H4 (cell line): ENCODE data around the gene P2RY4. TPM values are rescaled to one million over a fixed set of nuclear protein-coding genes. Genes with fewer than 3 reads are reported as not detected.
"Not testable (repeated sequence)": the region's sequence is repeated elsewhere in the genome, so short reads cannot be mapped to it uniquely, and the experiment has no call there.

Source experiments
- DNase-seq: peaks from one replicate; pipeline ENCODE4 v3.0.0-alpha.2; 2015; ENCODE audit warnings: low spot score
- total RNA-seq: library from RNA; depleted of rRNA; stranded (reverse); fragments of >200 nt; shearing (Covaris generic); gene quantifications from 2 replicates; pipeline ENCODE4 v1.2.3, GENCODE V29; 2014; rRNA removed

P2RY4 gene
- total RNA-seq, 1 experiment from 2014 or later: not detected

- no peak for DNase-seq
Measured at GRCh38 chrX:70244881-70245280, 15.1 kb downstream of the P2RY4 start.

- not testable (repeated sequence) for DNase-seq
Measured at GRCh38 chrX:70243601-70244000, 16.4 kb downstream of the P2RY4 start.

GRCh38 chrX:70241501-70241900 is 18.5 kb downstream of the P2RY4 start:
- DNase-seq: no peak

GRCh38 chrX:70240751-70241150 is 19.3 kb downstream of the P2RY4 start:
- DNase-seq: no peak

- DNase-seq: no peak
Measured at GRCh38 chrX:70234355-70234754, 25.6 kb downstream of the P2RY4 start, which contains the start of gene AWAT1. Gene AWAT1, plus strand, starts transcription at chrX:70234655. Its CDS starts 41 bp downstream, at chrX:70234696.

GRCh38 chrX:70231666-70232065 is 28.3 kb downstream of the P2RY4 start:
- peak; percentile 25 for DNase-seq

GRCh38 chrX:70226687-70227086 is 33.3 kb downstream of the P2RY4 start:
- no peak for DNase-seq

- DNase-seq: no peak
Measured at GRCh38 chrX:70226048-70226447, 34.0 kb downstream of the P2RY4 start.

- DNase-seq: no peak
Measured at GRCh38 chrX:70219938-70220764, 39.9 kb downstream of the P2RY4 start.

- not testable (repeated sequence) for DNase-seq
Measured at GRCh38 chrX:70209570-70209969, 50.4 kb downstream of the P2RY4 start.

GRCh38 chrX:70208479-70208878 is 51.5 kb downstream of the P2RY4 start:
- no peak for DNase-seq

Other genes starting within 250 kb of the P2RY4 start
- not detected in 2 replicates for gene AWAT2, start 210.3 kb downstream of the P2RY4 start, total RNA-seq
- gene OTUD6A, start 197.7 kb downstream of the P2RY4 start, total RNA-seq: not detected in 2 replicates
- 80.2 and 88.6 TPM in 2 replicates for gene IGBP1, start 126.8 kb downstream of the P2RY4 start, total RNA-seq
- not detected in 2 replicates for gene DGAT2L6, start 82.7 kb downstream of the P2RY4 start, total RNA-seq
- not detected in 2 replicates for gene AWAT1, start 25.5 kb downstream of the P2RY4 start, total RNA-seq
- gene ARR3, start 8.1 kb upstream of the P2RY4 start, total RNA-seq: not detected in 2 replicates
- not detected in 2 replicates for gene RAB41, start 22.0 kb upstream of the P2RY4 start, total RNA-seq
- 84.9 and 146 TPM in 2 replicates for gene PDZD11, start 29.7 kb upstream of the P2RY4 start, total RNA-seq
- gene KIF4A, start 29.9 kb upstream of the P2RY4 start, total RNA-seq: 37.5 TPM in 2 replicates
- gene GDPD2, start 163.1 kb upstream of the P2RY4 start, total RNA-seq: not detected in 2 replicates
- 2.8 and 6.5 TPM in 2 replicates for gene DLG3, start 184.6 kb upstream of the P2RY4 start, total RNA-seq